ENCODE results near the gene OXTR. TPM values are rescaled to one million over a fixed set of nuclear protein-coding genes. Genes with fewer than 3 reads are reported as not detected.
A peak's percentile ranks its signal among the peaks of the same experiment; 100 is the strongest.

OXTR gene
- total RNA-seq, 1 donor from 2014 or later, result 3.9 TPM

DNA sequence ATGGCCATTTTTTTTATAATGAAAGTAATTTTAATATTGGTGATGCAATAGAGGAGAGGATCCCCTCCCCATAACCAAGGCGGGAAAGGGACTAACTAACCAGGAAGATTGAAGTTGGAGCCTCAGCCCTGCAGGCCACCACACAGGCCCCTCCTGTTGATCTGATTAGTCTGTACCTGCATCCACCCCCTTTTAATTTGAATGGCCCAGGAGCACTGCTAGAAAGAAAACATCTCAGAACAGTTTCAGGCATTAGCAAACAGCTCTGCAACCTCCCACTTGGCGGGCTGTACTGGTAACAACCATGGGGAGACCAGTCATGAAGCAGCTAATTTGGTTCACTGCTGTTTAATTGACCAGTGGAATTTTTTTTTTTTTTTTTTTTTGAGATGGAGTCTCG is 25.5 kb downstream of the OXTR start:
- TF ChIP-seq EZH2phosphoT487 (IDR thresholded peaks at IDR 0.05), result no peak
- TF ChIP-seq, protein P1, sequence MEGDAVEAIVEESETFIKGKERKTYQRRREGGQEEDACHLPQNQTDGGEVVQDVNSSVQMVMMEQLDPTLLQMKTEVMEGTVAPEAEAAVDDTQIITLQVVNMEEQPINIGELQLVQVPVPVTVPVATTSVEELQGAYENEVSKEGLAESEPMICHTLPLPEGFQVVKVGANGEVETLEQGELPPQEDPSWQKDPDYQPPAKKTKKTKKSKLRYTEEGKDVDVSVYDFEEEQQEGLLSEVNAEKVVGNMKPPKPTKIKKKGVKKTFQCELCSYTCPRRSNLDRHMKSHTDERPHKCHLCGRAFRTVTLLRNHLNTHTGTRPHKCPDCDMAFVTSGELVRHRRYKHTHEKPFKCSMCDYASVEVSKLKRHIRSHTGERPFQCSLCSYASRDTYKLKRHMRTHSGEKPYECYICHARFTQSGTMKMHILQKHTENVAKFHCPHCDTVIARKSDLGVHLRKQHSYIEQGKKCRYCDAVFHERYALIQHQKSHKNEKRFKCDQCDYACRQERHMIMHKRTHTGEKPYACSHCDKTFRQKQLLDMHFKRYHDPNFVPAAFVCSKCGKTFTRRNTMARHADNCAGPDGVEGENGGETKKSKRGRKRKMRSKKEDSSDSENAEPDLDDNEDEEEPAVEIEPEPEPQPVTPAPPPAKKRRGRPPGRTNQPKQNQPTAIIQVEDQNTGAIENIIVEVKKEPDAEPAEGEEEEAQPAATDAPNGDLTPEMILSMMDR (IDR thresholded peaks at IDR 0.05), result no peak
- TF ChIP-seq EZH2 (IDR thresholded peaks at IDR 0.05), result no peak
- no peak overlapping the region for H3K4me3 Mint-ChIP-seq
- no peaks in the 10 kb centered on the region for H3K27me3 Mint-ChIP-seq (ENCODE audit: insufficient read depth, low read depth)
- Histone ChIP-seq H3K36me3 (no peaks in the 10 kb centered on the region), H3K27me3 (no peaks in the 10 kb centered on the region), H3K4me2 (peak overlapping the region; percentile 10), H2AFZ (replicated peaks) (no peak overlapping the region), H3K27ac (no peak overlapping the region), H3F3A (ENCODE audit: low read depth) (no peaks in the 10 kb centered on the region), H3K4me3 (no peak overlapping the region), H3K9me3 (ENCODE audit: low read depth) (no peaks in the 10 kb centered on the region), H4K20me1 (ENCODE audit: low read depth) (no peaks in the 10 kb centered on the region), H3K9ac (no peak overlapping the region), H3K4me1 (peaks cover 19% of the 10 kb centered on the region), H3K79me2 (ENCODE audit: low read depth) (no peaks in the 10 kb centered on the region)
- DNase-seq (ENCODE audit: low spot score), result no peak
- peaks cover 36% of the 10 kb centered on the region for H3K4me1 Mint-ChIP-seq
- H3K9me3 Mint-ChIP-seq, result no peaks in the 10 kb centered on the region
- H3K27ac Mint-ChIP-seq, result no peak overlapping the region
- peaks cover 2% of the 10 kb centered on the region for H3K36me3 Mint-ChIP-seq

DNA sequence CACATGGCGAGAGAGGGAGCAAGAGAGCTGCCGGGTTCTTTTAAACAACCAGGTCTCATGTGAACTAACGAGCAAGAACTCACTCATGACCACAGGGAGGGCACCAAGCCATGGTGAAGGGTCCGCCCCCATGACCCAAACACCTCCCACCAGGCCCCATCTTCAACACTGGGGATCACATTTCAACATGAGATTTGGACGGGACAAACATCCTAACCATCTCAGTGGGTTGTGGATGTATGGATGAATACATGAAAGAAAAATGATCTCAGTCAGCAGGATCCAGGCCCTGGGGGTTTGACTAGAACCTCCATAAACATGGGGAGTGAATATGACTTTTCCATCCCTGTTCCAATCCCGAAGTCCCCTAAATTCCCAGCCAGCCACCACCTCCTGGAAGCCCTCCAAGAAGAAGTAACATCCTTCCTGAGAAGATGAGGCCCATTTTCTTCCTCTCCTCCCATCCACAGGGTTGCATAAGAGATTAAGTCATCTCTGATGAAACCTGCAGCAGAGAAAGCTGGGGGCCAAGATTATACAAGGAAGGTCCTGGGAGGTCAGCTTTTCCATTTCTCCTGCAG is 26.3 kb downstream of the OXTR start:
- H3K36me3 Mint-ChIP-seq, result peaks cover 2% of the 10 kb centered on the region
- no peaks in the 10 kb centered on the region for H3F3A ChIP-seq (ENCODE audit: low read depth)
- no peaks in the 10 kb centered on the region for H3K79me2 ChIP-seq (ENCODE audit: low read depth)
- no peak overlapping the region for H3K9ac ChIP-seq
- H3K27me3 Mint-ChIP-seq (ENCODE audit: insufficient read depth, low read depth), result no peaks in the 10 kb centered on the region
- H4K20me1 ChIP-seq (ENCODE audit: low read depth), result no peaks in the 10 kb centered on the region
- H3K4me1 Mint-ChIP-seq, result peaks cover 36% of the 10 kb centered on the region
- H3K9me3 ChIP-seq (ENCODE audit: low read depth), result no peaks in the 10 kb centered on the region
- TF ChIP-seq, protein P1 (IDR thresholded peaks at IDR 0.05), result no peak
- TF ChIP-seq EZH2 (IDR thresholded peaks at IDR 0.05) (no peak), EZH2phosphoT487 (IDR thresholded peaks at IDR 0.05) (no peak)
- no peaks in the 10 kb centered on the region for H3K36me3 ChIP-seq
- H3K27ac Mint-ChIP-seq, result no peak overlapping the region
- no peak for DNase-seq (ENCODE audit: low spot score)
- no peak overlapping the region for H3K4me3 Mint-ChIP-seq
- H2AFZ ChIP-seq (replicated peaks), result no peak overlapping the region
- H3K4me2 ChIP-seq, result no peak overlapping the region
- H3K27me3 ChIP-seq, result no peaks in the 10 kb centered on the region
- no peak overlapping the region for H3K27ac ChIP-seq
- H3K9me3 Mint-ChIP-seq, result no peaks in the 10 kb centered on the region
- H3K4me1 ChIP-seq, result peaks cover 19% of the 10 kb centered on the region
- no peak overlapping the region for H3K4me3 ChIP-seq

DNA sequence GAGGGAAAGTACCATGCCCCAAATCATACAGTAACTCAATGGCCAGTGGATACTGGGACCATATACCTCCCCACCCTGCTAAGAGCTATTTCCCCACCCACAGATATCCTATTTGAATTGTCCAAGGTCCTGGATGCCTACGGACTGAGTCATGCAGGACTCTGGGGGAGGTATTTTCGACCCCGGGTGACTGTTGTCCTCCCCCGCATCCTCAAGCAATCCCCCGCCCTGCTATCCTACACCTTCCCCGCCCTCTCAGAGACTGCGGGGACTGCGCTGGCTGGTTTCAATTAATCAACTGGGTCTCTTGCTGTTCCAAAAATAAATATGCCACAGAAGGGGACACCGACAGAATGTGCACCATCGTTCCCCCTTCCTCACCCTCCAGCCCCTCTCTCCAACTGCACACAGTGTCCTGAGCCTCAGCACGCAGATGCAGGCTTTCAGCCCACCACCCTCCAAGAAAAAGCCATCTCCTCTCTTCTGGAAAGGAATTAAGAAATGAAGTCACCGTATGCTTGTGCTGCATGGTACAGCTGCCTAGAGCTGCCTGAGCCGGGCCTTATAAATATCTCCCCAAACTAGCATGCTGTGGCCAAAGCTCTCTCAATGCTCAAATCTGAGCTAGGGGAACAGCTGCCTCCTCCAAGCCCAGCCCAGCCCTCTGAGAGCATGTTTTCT is 27.7 kb downstream of the OXTR start:
- Histone ChIP-seq H3K9ac (no peak overlapping the region), H4K20me1 (ENCODE audit: low read depth) (no peaks in the 10 kb centered on the region), H3K79me2 (ENCODE audit: low read depth) (no peaks in the 10 kb centered on the region), H2AFZ (replicated peaks) (peak overlapping the region; percentile 71), H3K27me3 (no peaks in the 10 kb centered on the region), H3K4me1 (peaks cover 19% of the 10 kb centered on the region), H3K4me3 (peak overlapping the region; percentile 24), H3K4me2 (peak overlapping the region; percentile 71), H3F3A (ENCODE audit: low read depth) (no peaks in the 10 kb centered on the region), H3K36me3 (no peaks in the 10 kb centered on the region), H3K9me3 (ENCODE audit: low read depth) (no peaks in the 10 kb centered on the region), H3K27ac (no peak overlapping the region)
- Mint-ChIP-seq H3K4me3 (peak overlapping the region; percentile 76), H3K9me3 (no peaks in the 10 kb centered on the region), H3K4me1 (peaks cover 36% of the 10 kb centered on the region), H3K27me3 (ENCODE audit: insufficient read depth, low read depth) (no peaks in the 10 kb centered on the region), H3K36me3 (peaks cover 2% of the 10 kb centered on the region), H3K27ac (peak overlapping the region; percentile 54)
- TF ChIP-seq EZH2phosphoT487 (IDR thresholded peaks at IDR 0.05) (no peak), EZH2 (IDR thresholded peaks at IDR 0.05) (no peak)
- TF ChIP-seq, protein P1 (IDR thresholded peaks at IDR 0.05), result no peak
- peak; percentile 78 for DNase-seq (ENCODE audit: low spot score)

Data from neural progenitor cell (in vitro differentiated cells).